SK-N-SH (cell line): ENCODE measurements around the gene SMAD2. TPM values are rescaled to one million over a fixed set of nuclear protein-coding genes. Genes with fewer than 3 reads are reported as not detected.

Experiments
- CTCF ChIA-PET: fragments of 300-600, 350-600 bp; formaldehyde crosslinking; extraction: SDS; loops from one replicate; lab custom pipeline; 2021; lab: Yijun Ruan, JAX
- POLR2A ChIA-PET: fragments of 350-600 bp; sonication (Branson Sonifier 250); formaldehyde crosslinking; extraction: SDS; loops from one replicate; lab custom pipeline; 2020; ENCODE audit warnings: antibody characterized with exemption, inconsistent platforms; lab: Yijun Ruan, JAX
- DNase-seq: peaks from one replicate; pipeline ENCODE4 v3.0.0; 2012
- H2AFZ ChIP-seq: fragments of 200-600 bp; sonication (generic); 2 replicates; pipeline ENCODE4 v1.8.1; 2016; ENCODE audit warnings: antibody characterized with exemption, mild to moderate bottlenecking, low read depth
- H3F3A ChIP-seq: fragments of 200-600 bp; sonication (generic); replicated peaks from 2 replicates; pipeline ENCODE3; 2016; ENCODE audit warnings: antibody characterized with exemption, mild to moderate bottlenecking; ENCODE audit not compliant: insufficient read depth
- H3K27ac ChIP-seq, 2 experiments: fragments of 200-500 bp in 1 of 2; fragments of 200-600 bp in 1 of 2; sonication (Bioruptor generic) in 1 of 2; sonication (generic), shearing (Covaris generic) in 1 of 2; 2 replicates each; pipeline versions ENCODE4 v1.5.1 to v1.6.1; 2014 to 2016; ENCODE audit warnings: low read depth in 2 of 2, inconsistent platforms in 1 of 2, low read length in 1 of 2, mild to moderate bottlenecking in 1 of 2, mixed read lengths in 1 of 2
- H3K27me3 ChIP-seq: fragments of 200-600 bp; sonication (generic), shearing (Covaris generic); 2 replicates; pipeline ENCODE4 v1.6.1; 2016; ENCODE audit warnings: mixed run types; ENCODE audit not compliant: insufficient read depth
- H3K36me3 ChIP-seq, 2 experiments: fragments of 200-500 bp in 1 of 2; fragments of 200-600 bp in 1 of 2; sonication (Bioruptor generic) in 1 of 2; sonication (generic) in 1 of 2; replicated peaks in 1 of 2; 2 replicates each; pipeline versions ENCODE3 to v1.5.1; 2014 to 2016; ENCODE audit warnings: low read length in 1 of 2, mild to moderate bottlenecking in 1 of 2; ENCODE audit not compliant: insufficient read depth in 2 of 2, control insufficient read depth in 1 of 2
- H3K4me1 ChIP-seq, 2 experiments: fragments of 200-500 bp in 1 of 2; fragments of 200-600 bp in 1 of 2; sonication (Bioruptor generic) in 1 of 2; sonication (generic), shearing (Covaris generic) in 1 of 2; 2 replicates each; pipeline versions ENCODE4 v1.5.1 to v1.6.1; 2014 to 2016; ENCODE audit warnings: low read depth in 1 of 2, low read length in 1 of 2, mixed run types in 1 of 2; ENCODE audit not compliant: insufficient read depth in 2 of 2, control insufficient read depth in 1 of 2
- H3K4me2 ChIP-seq: fragments of 200-600 bp; sonication (generic), shearing (Covaris generic); 2 replicates; pipeline ENCODE4 v1.6.1; 2017; ENCODE audit warnings: mixed run types
- H3K4me3 ChIP-seq, 2 experiments: fragments of 200-500 bp in 1 of 2; fragments of 200-600 bp in 1 of 2; sonication (Bioruptor generic) in 1 of 2; sonication (generic), shearing (Covaris generic) in 1 of 2; 2 replicates each; pipeline versions ENCODE4 v1.5.1 to v1.8.1; 2014 to 2016; ENCODE audit warnings: low read depth in 2 of 2, inconsistent platforms in 1 of 2, low read length in 1 of 2, mild to moderate bottlenecking in 1 of 2, mixed read lengths in 1 of 2, moderate library complexity in 1 of 2
- H3K79me2 ChIP-seq: fragments of 200-600 bp; sonication (generic); 2 replicates; pipeline ENCODE4 v1.8.1; 2017; ENCODE audit warnings: mild to moderate bottlenecking; ENCODE audit not compliant: insufficient read depth
- H3K9ac ChIP-seq: fragments of 200-600 bp; sonication (generic); 2 replicates; pipeline ENCODE4 v1.6.1; 2017; ENCODE audit warnings: mixed run types
- H3K9me2 ChIP-seq: fragments of 200-600 bp; sonication (generic); 2 replicates; pipeline ENCODE4 v1.6.1; 2017; ENCODE audit warnings: mixed run types
- H3K9me3 ChIP-seq: fragments of 200-600 bp; sonication (generic); 2 replicates; pipeline ENCODE4 v1.6.1; 2017; ENCODE audit warnings: mixed run types, mild to moderate bottlenecking, moderate library complexity
- H4K20me1 ChIP-seq: fragments of 200-600 bp; sonication (generic); 2 replicates; pipeline ENCODE4 v1.6.1; 2017; ENCODE audit warnings: mild to moderate bottlenecking, mixed run types; ENCODE audit not compliant: insufficient read depth
- ELF1 ChIP-seq: IDR thresholded peaks from 2 replicates; pipeline ENCODE4 v1.4.0; 2012
- FOSL2 ChIP-seq: IDR thresholded peaks from 2 replicates; pipeline ENCODE4 v1.4.0; 2012; ENCODE audit warnings: low read depth, mild to moderate bottlenecking, moderate library complexity, borderline replicate concordance
- GABPA ChIP-seq: IDR thresholded peaks from 2 replicates; pipeline ENCODE4 v1.4.0; 2012; ENCODE audit warnings: low read depth, mild to moderate bottlenecking
- IRF3 ChIP-seq: fragments of 150-350 bp; IDR thresholded peaks from 2 replicates; pipeline ENCODE4 v1.6.1; 2016; ENCODE audit warnings: mild to moderate bottlenecking, low read depth, low read length
- JUND ChIP-seq: IDR thresholded peaks from 2 replicates; pipeline ENCODE4 v1.4.0; 2012
- MEF2A ChIP-seq: IDR thresholded peaks from 2 replicates; pipeline ENCODE4 v1.4.0; 2012; ENCODE audit warnings: low read depth, borderline replicate concordance
- MXI1 ChIP-seq: IDR thresholded peaks from 2 replicates; pipeline ENCODE4 v1.6.1; 2012; ENCODE audit warnings: mild to moderate bottlenecking, low read depth, low read length, improper control_type of control experiment
- NFIC ChIP-seq: IDR thresholded peaks from 2 replicates; pipeline ENCODE4 v1.4.0; 2012; ENCODE audit warnings: borderline replicate concordance
- NRF1 ChIP-seq: IDR thresholded peaks from 2 replicates; pipeline ENCODE4 v1.6.1; 2012; ENCODE audit warnings: low read depth, mild to moderate bottlenecking, low read length
- RAD21 ChIP-seq: IDR thresholded peaks from 2 replicates; pipeline ENCODE4 v1.6.1; 2012; ENCODE audit warnings: mild to moderate bottlenecking, low read length
- RXRA ChIP-seq: IDR thresholded peaks from 2 replicates; pipeline ENCODE4 v1.4.0; 2012; ENCODE audit warnings: low read depth, mild to moderate bottlenecking, borderline replicate concordance
- SIN3A ChIP-seq: IDR thresholded peaks from 2 replicates; pipeline ENCODE4 v1.6.1; 2012; ENCODE audit warnings: low read depth, mild to moderate bottlenecking, low read length, moderate library complexity, borderline replicate concordance
- SMC3 ChIP-seq: IDR thresholded peaks from 2 replicates; pipeline ENCODE4 v1.6.1; 2012; ENCODE audit warnings: low read depth, low read length, improper control_type of control experiment
- TCF12 ChIP-seq: IDR thresholded peaks from 2 replicates; pipeline ENCODE4 v1.4.0; 2012
- USF1 ChIP-seq: IDR thresholded peaks from 2 replicates; pipeline ENCODE4 v1.4.0; 2012; ENCODE audit warnings: low read depth, borderline replicate concordance
- USF2 ChIP-seq: fragments of 150-350 bp; IDR thresholded peaks from 2 replicates; pipeline ENCODE4 v1.6.1; 2017; ENCODE audit warnings: antibody characterized with exemption, low read length, low read depth, borderline replicate concordance
- WGBS: methylation state at CpG from one replicate; pipeline ENCODE4 v1.1.6; 2017; ENCODE audit warnings: low lambda C conversion rate; 5-methylcytosine and 5-hydroxymethylcytosine counted together
- polyA plus RNA-seq, 3 experiments: library from polyadenylated mRNA; depleted of rRNA; stranded (reverse); fragments of >200 nt; gene quantifications; 2 replicates each; pipeline ENCODE4 v1.2.3, GENCODE V29; 2012

Gene SMAD2
- polyA plus RNA-seq, 1 of the 3 experiments (the other 2 are of a cell fraction) = 36.3 TPM

DNA sequence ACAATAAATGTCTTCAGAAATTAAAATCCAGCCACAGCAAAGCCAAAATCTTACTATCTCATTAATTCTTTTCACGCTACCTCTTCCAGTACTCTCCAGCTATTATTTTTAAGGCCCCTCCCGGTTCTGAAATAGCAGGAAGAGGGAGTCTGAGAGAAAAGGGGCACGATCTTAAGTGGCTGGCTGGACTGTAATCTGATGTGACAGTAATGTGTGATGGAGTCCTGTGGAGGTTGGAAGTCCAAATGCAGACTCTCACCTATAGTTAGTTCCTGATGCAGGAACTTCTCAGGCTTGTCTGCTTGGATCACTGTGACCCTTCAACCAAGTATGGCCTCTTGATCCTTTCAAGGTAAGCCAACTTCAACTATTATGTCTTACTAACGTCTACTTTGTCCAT, 43.2 kb downstream of the SMAD2 start (continued):
- TF ChIP-seq IRF3 = no peak
- TF ChIP-seq FOSL2 = no peak
- no peak for TF ChIP-seq JUND

DNA sequence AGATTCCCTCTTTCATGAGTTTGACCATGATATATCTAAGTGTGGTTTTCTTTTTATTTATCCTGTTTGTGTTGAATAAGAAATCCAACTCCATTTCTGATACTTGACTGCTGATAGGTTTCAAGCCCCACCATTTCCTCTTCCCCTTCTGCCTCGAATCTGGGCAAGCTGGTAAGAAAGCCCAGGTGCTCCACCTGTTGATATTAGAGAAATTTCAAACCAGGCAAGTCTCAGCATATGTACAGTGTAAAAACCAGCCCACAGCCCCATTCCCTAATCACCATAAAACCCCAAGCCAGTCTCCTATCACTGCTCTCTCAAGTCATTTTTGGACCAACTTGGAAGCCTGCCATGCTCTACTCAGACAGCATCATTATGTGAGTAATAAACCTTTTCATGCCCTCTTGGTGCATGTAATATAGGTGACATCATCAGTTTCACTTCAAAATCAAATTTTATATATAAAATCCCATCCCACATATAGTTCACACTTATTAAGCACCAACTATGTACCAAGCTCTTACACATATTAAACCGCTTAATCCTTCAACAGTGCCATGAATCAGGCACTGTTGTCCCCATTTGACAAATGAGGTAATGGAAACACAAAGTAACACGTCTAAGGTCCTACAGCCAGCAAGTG, 46.6 kb downstream of the SMAD2 start:
- H4K20me1 ChIP-seq = peaks cover 21% of the 10 kb centered on the region
- no peak overlapping the region for H3K27ac ChIP-seq
- POLR2A ChIA-PET = no interaction called here

More for the DNA sequence above, 46.6 kb downstream of the SMAD2 start:
- H3F3A ChIP-seq = peaks cover 4% of the 10 kb centered on the region
- no peaks in the 10 kb centered on the region for H3K27me3 ChIP-seq
- H3K9me3 ChIP-seq = no peaks in the 10 kb centered on the region
- peaks cover 27 to 41% of the 10 kb centered on the region in 2 experiments for H3K36me3 ChIP-seq
- TF ChIP-seq ELF1 (no peak), NRF1 (no peak), USF2 (no peak), RAD21 (no peak), IRF3 (no peak), TCF12 (no peak), FOSL2 (no peak), MEF2A (no peak), RXRA (no peak), MXI1 (no peak), NFIC (no peak), SMC3 (no peak), USF1 (no peak), SIN3A (no peak), GABPA (no peak)
- TF ChIP-seq, all 33 proteins: peak for 0
- no peak for DNase-seq
- H3K79me2 ChIP-seq = peaks cover 50% of the 10 kb centered on the region
- no peaks in the 10 kb centered on the region for H3K9me2 ChIP-seq
- H3K4me2 ChIP-seq = no peak overlapping the region
- no peak overlapping the region for H3K4me3 ChIP-seq
- no peak overlapping the region for H2AFZ ChIP-seq
- WGBS = 91% methylated on average over 3 of the region's 3 CpGs
- H3K9ac ChIP-seq = no peak overlapping the region
- peaks cover 0 to 10% of the 10 kb centered on the region in 2 experiments; a peak in 2 of 4 replicates for H3K4me1 ChIP-seq
- CTCF ChIA-PET = interaction anchor here (1.2 kb wide), 2 partner anchors 9 to 16 kb away, joined by 4 to 5 read pairs; no protein-coding TSS in a partner anchor
